Measurements from ENCODE around the gene FOXF1. TPM values are rescaled to one million over a fixed set of nuclear protein-coding genes. Genes with fewer than 3 reads are reported as not detected.

FOXF1 gene
- total RNA-seq, 1 experiment from 2014 or later: not detected

GRCh38 chr16:86466696-86467406 is 43.5 kb upstream of the FOXF1 start:
- Histone ChIP-seq H4K20me1 (ENCODE audit: low read length) (no peaks in the 10 kb centered on the region), H3K9me3 (ENCODE audit: low read length) (no peaks in the 10 kb centered on the region), H3K27ac (ENCODE audit: low read length) (no peak overlapping the region), H3F3A (ENCODE audit: low read length, unreplicated experiment) (no peaks in the 10 kb centered on the region), H3K9ac (ENCODE audit: low read length) (no peak overlapping the region), H3K27me3 (ENCODE audit: low read length) (peaks cover 20% of the 10 kb centered on the region; the same call in 1 of the 2 replicates), H3K36me3 (ENCODE audit: low read depth, low read length) (no peaks in the 10 kb centered on the region), H2AFZ (ENCODE audit: low read length) (no peak overlapping the region), H3K4me1 (ENCODE audit: insufficient read depth, low read length) (no peaks in the 10 kb centered on the region), H3K4me2 (ENCODE audit: low read length) (no peak overlapping the region), H3K9me2 (replicated peaks; ENCODE audit: low read length) (no peaks in the 10 kb centered on the region), H3K79me2 (ENCODE audit: low read length) (no peaks in the 10 kb centered on the region), H3K4me3 (ENCODE audit: low read length) (no peak overlapping the region)
- POLR2A ChIA-PET (ENCODE audit: unreplicated experiment): no interaction called here
- ATAC-seq (no peak), DNase-seq (no peak)
- TF ChIP-seq EZH2phosphoT487 (IDR thresholded peaks at IDR 0.05; ENCODE audit: borderline replicate concordance, low read length) (no peak), CTCF (conservative IDR thresholded peaks at IDR 0.05; ENCODE audit: low read depth, low read length) (no peak), EZH2 (IDR thresholded peaks at IDR 0.05; ENCODE audit: low read length, unreplicated experiment) (no peak)
- intact Hi-C loops (cut with micrococcal nuclease): no loop called here
- CTCF ChIA-PET: no interaction called here
- no TSS peak for BruUV-seq (replicated peaks)

- DNase-seq: no peak
- ATAC-seq: no peak
- no peak overlapping the region for H3K4me3 ChIP-seq (ENCODE audit: low read length)
- H3K27ac ChIP-seq (ENCODE audit: low read length): no peak overlapping the region
- H4K20me1 ChIP-seq (ENCODE audit: low read length): no peaks in the 10 kb centered on the region
- TF ChIP-seq EZH2 (IDR thresholded peaks at IDR 0.05; ENCODE audit: low read length, unreplicated experiment) (no peak), EZH2phosphoT487 (IDR thresholded peaks at IDR 0.05; ENCODE audit: borderline replicate concordance, low read length) (no peak), CTCF (conservative IDR thresholded peaks at IDR 0.05; ENCODE audit: low read depth, low read length) (no peak)
- H3K9me3 ChIP-seq (ENCODE audit: low read length): no peaks in the 10 kb centered on the region
- CTCF ChIA-PET: no interaction called here
- no peaks in the 10 kb centered on the region for H3K9me2 ChIP-seq (replicated peaks; ENCODE audit: low read length)
- no TSS peak for BruUV-seq (replicated peaks)
- H3K4me2 ChIP-seq (ENCODE audit: low read length): no peak overlapping the region
- no peaks in the 10 kb centered on the region for H3K36me3 ChIP-seq (ENCODE audit: low read depth, low read length)
- no peak overlapping the region for H3K9ac ChIP-seq (ENCODE audit: low read length)
- POLR2A ChIA-PET (ENCODE audit: unreplicated experiment): no interaction called here
- peaks cover 25% of the 10 kb centered on the region for H3K27me3 ChIP-seq (ENCODE audit: low read length)
- H3F3A ChIP-seq (ENCODE audit: low read length, unreplicated experiment): no peaks in the 10 kb centered on the region
- intact Hi-C loops (cut with micrococcal nuclease): no loop called here
- no peaks in the 10 kb centered on the region for H3K79me2 ChIP-seq (ENCODE audit: low read length)
- H3K4me1 ChIP-seq (ENCODE audit: insufficient read depth, low read length): no peaks in the 10 kb centered on the region
- H2AFZ ChIP-seq (ENCODE audit: low read length): no peak overlapping the region
These were observed 42.8 kb upstream of the FOXF1 start for GRCh38 chr16:86467490-86467889.

GRCh38 chr16:86470964-86471363 is 39.4 kb upstream of the FOXF1 start:
- Histone ChIP-seq H3K27ac (ENCODE audit: low read length) (no peak overlapping the region), H3K79me2 (ENCODE audit: low read length) (no peaks in the 10 kb centered on the region), H4K20me1 (ENCODE audit: low read length) (no peaks in the 10 kb centered on the region), H3K4me3 (ENCODE audit: low read length) (no peak overlapping the region), H3K4me1 (ENCODE audit: insufficient read depth, low read length) (no peaks in the 10 kb centered on the region), H3F3A (ENCODE audit: low read length, unreplicated experiment) (no peaks in the 10 kb centered on the region), H3K27me3 (ENCODE audit: low read length) (peaks cover 48% of the 10 kb centered on the region), H3K36me3 (ENCODE audit: low read depth, low read length) (no peaks in the 10 kb centered on the region), H3K4me2 (ENCODE audit: low read length) (no peak overlapping the region), H3K9me3 (ENCODE audit: low read length) (no peaks in the 10 kb centered on the region), H3K9me2 (replicated peaks; ENCODE audit: low read length) (no peaks in the 10 kb centered on the region), H3K9ac (ENCODE audit: low read length) (no peak overlapping the region), H2AFZ (ENCODE audit: low read length) (no peak overlapping the region)
- no peak for DNase-seq
- no peak for ATAC-seq
- BruUV-seq (replicated peaks): no TSS peak
- ChIA-PET CTCF (no interaction called here), POLR2A (ENCODE audit: unreplicated experiment) (no interaction called here)
- TF ChIP-seq EZH2phosphoT487 (IDR thresholded peaks at IDR 0.05; ENCODE audit: borderline replicate concordance, low read length) (no peak), EZH2 (IDR thresholded peaks at IDR 0.05; ENCODE audit: low read length, unreplicated experiment) (no peak)
- intact Hi-C loops (cut with micrococcal nuclease): no loop called here
